K562 (cell line): Measurements from ENCODE around the gene HBG1. TPM values are rescaled to one million over a fixed set of nuclear protein-coding genes. Genes with fewer than 3 reads are reported as not detected.
A peak's percentile ranks its signal among the peaks of the same experiment; 100 is the strongest.

Source experiments
- ATF4 ChIP-seq: fragments of 450-650 bp; formaldehyde crosslinking; IDR thresholded peaks from 2 replicates; pipeline ENCODE4 v1.4.0; 2022; ENCODE audit warnings: mild to moderate bottlenecking, moderate library complexity
- BRD4 ChIP-seq: fragments of 200-600 bp; sonication (generic); IDR thresholded peaks from 2 replicates; pipeline ENCODE4 v1.6.1; 2017; ENCODE audit warnings: inconsistent platforms
- CCAR2 ChIP-seq: fragments of 200-400 bp; formaldehyde crosslinking; IDR thresholded peaks from 2 replicates; pipeline ENCODE4 v1.6.1; 2017; ENCODE audit warnings: mild to moderate bottlenecking, low read depth, low read length
- CTBP1 ChIP-seq: fragments of 450-650 bp; IDR thresholded peaks from 2 replicates; pipeline ENCODE4 v1.6.1; 2016; ENCODE audit warnings: borderline replicate concordance
- JUND ChIP-seq, 2 experiments: IDR thresholded peaks; 2 replicates in 1 of 2; 3 replicates in 1 of 2; pipeline ENCODE4 v1.6.1; 2011; ENCODE audit warnings: borderline replicate concordance in 2 of 2, low read depth in 2 of 2, low read length in 2 of 2, improper control_type of control experiment in 1 of 2, missing biosample characterization in 1 of 2, missing genetic modification characterization in 1 of 2, missing genetic modification reagents in 1 of 2
- NFYB ChIP-seq: IDR thresholded peaks from 2 replicates; pipeline ENCODE4 v1.6.1; 2011; ENCODE audit warnings: mild to moderate bottlenecking, moderate library complexity; ENCODE audit not compliant: insufficient read length; ENCODE audit errors: extremely low read depth
- SNIP1 ChIP-seq: fragments of 450-650 bp; IDR thresholded peaks from 2 replicates; pipeline ENCODE4 v1.7.1; 2017; ENCODE audit warnings: low read depth, mild to moderate bottlenecking
- SRF ChIP-seq, 2 experiments: fragments of 250-450, 450-650 bp in 1 of 2; sonication (Bioruptor Pico) in 1 of 2; sonication (generic) in 1 of 2; formaldehyde crosslinking; IDR thresholded peaks; 2 replicates each; pipeline versions ENCODE4 v1.5.0 to v1.5.1; 2020 to 2022; ENCODE audit warnings: mild to moderate bottlenecking in 1 of 2, missing genetic modification reagents in 1 of 2
- SRSF9 ChIP-seq: fragments of 200-400 bp; formaldehyde crosslinking; IDR thresholded peaks from 2 replicates; pipeline ENCODE4 v1.6.1; 2017; ENCODE audit warnings: low read depth, low read length, borderline replicate concordance
- ZNF274 ChIP-seq: IDR thresholded peaks from 2 replicates; pipeline ENCODE4 v1.6.1; 2011; ENCODE audit warnings: low read depth, mild to moderate bottlenecking, low read length, moderate library complexity, borderline replicate concordance
- ZNF395 ChIP-seq: fragments of 200-800 bp; sonication (Bioruptor generic); IDR thresholded peaks from 2 replicates; pipeline ENCODE4 v1.6.1; 2017; ENCODE audit warnings: missing genetic modification characterization, missing compliant biosample characterization
- polyA plus RNA-seq, 8 experiments: library from polyadenylated mRNA; depleted of rRNA in 4 of 8; stranded (reverse) in 5 of 8; unstranded in 3 of 8; fragments of >200 nt; fragmentation: Nextera tagmentation in 2 of 8; fragmentation: Illumina TruSeq in 1 of 8; extraction: Ambion mirVana in 2 of 8; extraction: Trizol in 1 of 8; gene quantifications; 2 replicates each; pipeline versions ENCODE4 v1.2.1 to v1.2.3, GENCODE V29; 2011 to 2014; ENCODE audit warnings: inconsistent platforms in 1 of 8, missing spikeins in 1 of 8
- total RNA-seq, 7 experiments: library from RNA; depleted of rRNA in 6 of 7; stranded (reverse); fragments of >200 nt in 6 of 7; fragmentation: Illumina TruSeq in 2 of 7; extraction: Trizol in 2 of 7; gene quantifications; 2 replicates each; pipeline versions ENCODE4 v1.2.1 to v1.2.3, GENCODE V29; 2011 to 2021; ENCODE audit warnings: low replicate concordance in 1 of 7

Gene HBG1
- total and polyA plus RNA-seq, 9 of the 15 experiments (the other 6 are each of a cell fraction or from before 2014, with no cell fraction given): 1,066 to 16,338 (median 4,898) TPM

GRCh38 chr11:5272395-5273017 is 22.8 kb upstream of the HBG1 start (continued):
- no peak for TF ChIP-seq SRSF9
- TF ChIP-seq JUND (IDR thresholded peaks at IDR 0.05; ENCODE audit: borderline replicate concordance, low read depth, low read length): peak; percentile 31; the same call in 1 of the 2 replicates
- peak; percentile 52; the same call in 2 of the 3 replicates for TF ChIP-seq JUND (tag; IDR thresholded peaks at IDR 0.05; ENCODE audit: borderline replicate concordance, low read depth, low read length)
- TF ChIP-seq ATF4: no peak
- TF ChIP-seq NFYB: no peak
- TF ChIP-seq CCAR2: no peak
- TF ChIP-seq BRD4: no peak
- TF ChIP-seq SRF (CRISPR knock-in tag; IDR thresholded peaks at IDR 0.05): no peak
- no peak for TF ChIP-seq ZNF395
- TF ChIP-seq ZNF274: no peak
- TF ChIP-seq CTBP1: no peak
- TF ChIP-seq SNIP1: no peak
